Activated CD8-positive, alpha-beta memory T cell treated with anti-CD3 and anti-CD28 coated beads, Interleukin-2, amount 50 U/mL, for 4 hours (primary cell): ENCODE results near the gene CLEC18B.
"Not testable (repeated sequence)": the region's sequence is repeated elsewhere in the genome, so short reads cannot be mapped to it uniquely, and the experiment has no call there.

Experiments
- DNase-seq: peaks from one replicate; pipeline ENCODE4 v3.0.0-alpha.2; 2020

CLEC18B gene

GRCh38 chr16:74443624-74444346, 22.5 kb upstream of the CLEC18B start:
- DNase-seq: not testable (repeated sequence)

- no peak for DNase-seq
Observed at GRCh38 chr16:74439685-74440084, 18.4 kb upstream of the CLEC18B start.

- no peak for DNase-seq
Observed at GRCh38 chr16:74438492-74438979, 17.3 kb upstream of the CLEC18B start.

GRCh38 chr16:74431516-74431915, 10.2 kb upstream of the CLEC18B start:
- DNase-seq: no peak

- peak; percentile 53 for DNase-seq
Observed at GRCh38 chr16:74430036-74430712, 8.9 kb upstream of the CLEC18B start.

GRCh38 chr16:74428493-74428892, 7.2 kb upstream of the CLEC18B start:
- not testable (repeated sequence) for DNase-seq

- DNase-seq: not testable (repeated sequence)
Observed at GRCh38 chr16:74425751-74426150, 4.5 kb upstream of the CLEC18B start.

GRCh38 chr16:74423721-74424120, 2.4 kb upstream of the CLEC18B start:
- DNase-seq: not testable (repeated sequence)

- not testable (repeated sequence) for DNase-seq
Observed at GRCh38 chr16:74422086-74422485, 808 bp upstream of the CLEC18B start.

- DNase-seq: not testable (repeated sequence)
Observed at GRCh38 chr16:74421482-74421785, 156 bp upstream of the CLEC18B start.

- DNase-seq: not testable (repeated sequence)
Observed at GRCh38 chr16:74419811-74420210, 1.5 kb downstream of the CLEC18B start.

GRCh38 chr16:74417897-74418296, 3.4 kb downstream of the CLEC18B start:
- DNase-seq: not testable (repeated sequence)

GRCh38 chr16:74413920-74414319, 7.4 kb downstream of the CLEC18B start:
- not testable (repeated sequence) for DNase-seq

- DNase-seq: not testable (repeated sequence)
Observed at GRCh38 chr16:74413485-74413884, 7.8 kb downstream of the CLEC18B start.

- not testable (repeated sequence) for DNase-seq
Observed at GRCh38 chr16:74412775-74413390, 8.4 kb downstream of the CLEC18B start.

GRCh38 chr16:74412138-74412774, 9.0 kb downstream of the CLEC18B start:
- not testable (repeated sequence) for DNase-seq

- not testable (repeated sequence) for DNase-seq
Observed at GRCh38 chr16:74410981-74411380, 10.3 kb downstream of the CLEC18B start.

GRCh38 chr16:74410057-74410957, 11.0 kb downstream of the CLEC18B start:
- DNase-seq: not testable (repeated sequence)

- DNase-seq: not testable (repeated sequence)
Observed at GRCh38 chr16:74409185-74409981, 11.9 kb downstream of the CLEC18B start.

GRCh38 chr16:74407362-74407705, 13.9 kb downstream of the CLEC18B start:
- DNase-seq: not testable (repeated sequence)

GRCh38 chr16:74406600-74407361, 14.5 kb downstream of the CLEC18B start:
- not testable (repeated sequence) for DNase-seq
